ENCODE data around the gene DGKZ. TPM values are rescaled to one million over a fixed set of nuclear protein-coding genes. Genes with fewer than 3 reads are reported as not detected.

DGKZ gene
- total and polyA plus RNA-seq, 2 experiments from 2014 or later = 45.1 to 170 TPM

DNA sequence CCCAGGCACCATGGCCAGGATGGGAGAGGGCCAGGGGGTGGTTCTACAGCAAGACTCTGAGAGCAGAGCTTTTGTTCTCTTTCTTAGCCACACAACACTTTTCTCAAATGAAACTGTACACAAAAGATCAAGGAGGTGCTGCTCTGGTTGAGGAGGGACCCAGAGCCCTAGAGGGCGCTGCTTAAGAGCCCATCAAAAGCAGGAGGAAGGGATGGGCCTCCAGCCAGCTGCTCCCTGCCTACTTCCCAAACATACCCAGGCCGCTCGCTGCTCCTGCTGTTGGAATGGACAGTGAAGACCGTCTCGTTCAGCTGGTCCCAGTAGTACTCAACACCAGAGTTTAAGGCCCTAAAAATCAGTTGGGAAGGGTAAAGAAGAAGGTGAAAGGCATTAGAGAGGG is 62.8 kb downstream of the DGKZ start:
- Histone ChIP-seq H3K27ac (ENCODE audit: low read depth) (peak overlapping the region; percentile 64; the same call in 1 of the 2 replicates), H2AFZ (no peak overlapping the region), H3K4me2 (no peak overlapping the region), H3K9me2 (ENCODE audit: insufficient read depth) (no peaks in the 10 kb centered on the region), H3K4me3 (no peak overlapping the region), H3K27me3 (ENCODE audit: insufficient read depth) (no peaks in the 10 kb centered on the region), H3K36me3 (ENCODE audit: insufficient read depth) (no peaks in the 10 kb centered on the region), H3K79me2 (replicated peaks; ENCODE audit: insufficient read depth) (no peaks in the 10 kb centered on the region), H3F3A (replicated peaks; ENCODE audit: low read depth) (no peaks in the 10 kb centered on the region), H4K20me1 (replicated peaks; ENCODE audit: insufficient read depth) (0 out of 2 replicates have a peak, but pooled peaks cover 3% of the 10 kb centered on the region), H3K4me1 (ENCODE audit: insufficient read depth) (no peaks in the 10 kb centered on the region; the same call in 1 of the 2 replicates)
- Mint-ChIP-seq H3K4me1 (peaks cover 10% of the 10 kb centered on the region; the same call in 1 of the 3 replicates), H3K4me3 (no peak overlapping the region), H3K36me3 (ENCODE audit: low read depth) (peaks cover 37% of the 10 kb centered on the region), H3K27ac (peak overlapping the region; percentile 90), H3K27me3 (ENCODE audit: insufficient read depth, low read depth, poor library complexity) (peaks cover 14% of the 10 kb centered on the region), H3K9me3 (no peaks in the 10 kb centered on the region; the same call in 2 of the 3 replicates)
- ATAC-seq = peak; percentile 97
- DNase-seq (ENCODE audit: low spot score) = peak; percentile 82
- no peak for TF ChIP-seq ZNF114 (CRISPR knock-in tag; IDR thresholded peaks at IDR 0.05)
- TF ChIP-seq, protein P1, sequence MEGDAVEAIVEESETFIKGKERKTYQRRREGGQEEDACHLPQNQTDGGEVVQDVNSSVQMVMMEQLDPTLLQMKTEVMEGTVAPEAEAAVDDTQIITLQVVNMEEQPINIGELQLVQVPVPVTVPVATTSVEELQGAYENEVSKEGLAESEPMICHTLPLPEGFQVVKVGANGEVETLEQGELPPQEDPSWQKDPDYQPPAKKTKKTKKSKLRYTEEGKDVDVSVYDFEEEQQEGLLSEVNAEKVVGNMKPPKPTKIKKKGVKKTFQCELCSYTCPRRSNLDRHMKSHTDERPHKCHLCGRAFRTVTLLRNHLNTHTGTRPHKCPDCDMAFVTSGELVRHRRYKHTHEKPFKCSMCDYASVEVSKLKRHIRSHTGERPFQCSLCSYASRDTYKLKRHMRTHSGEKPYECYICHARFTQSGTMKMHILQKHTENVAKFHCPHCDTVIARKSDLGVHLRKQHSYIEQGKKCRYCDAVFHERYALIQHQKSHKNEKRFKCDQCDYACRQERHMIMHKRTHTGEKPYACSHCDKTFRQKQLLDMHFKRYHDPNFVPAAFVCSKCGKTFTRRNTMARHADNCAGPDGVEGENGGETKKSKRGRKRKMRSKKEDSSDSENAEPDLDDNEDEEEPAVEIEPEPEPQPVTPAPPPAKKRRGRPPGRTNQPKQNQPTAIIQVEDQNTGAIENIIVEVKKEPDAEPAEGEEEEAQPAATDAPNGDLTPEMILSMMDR (conservative IDR thresholded peaks at IDR 0.05; ENCODE audit: low read depth in 2 of 2) = peak; percentile 71 to 85

DNA sequence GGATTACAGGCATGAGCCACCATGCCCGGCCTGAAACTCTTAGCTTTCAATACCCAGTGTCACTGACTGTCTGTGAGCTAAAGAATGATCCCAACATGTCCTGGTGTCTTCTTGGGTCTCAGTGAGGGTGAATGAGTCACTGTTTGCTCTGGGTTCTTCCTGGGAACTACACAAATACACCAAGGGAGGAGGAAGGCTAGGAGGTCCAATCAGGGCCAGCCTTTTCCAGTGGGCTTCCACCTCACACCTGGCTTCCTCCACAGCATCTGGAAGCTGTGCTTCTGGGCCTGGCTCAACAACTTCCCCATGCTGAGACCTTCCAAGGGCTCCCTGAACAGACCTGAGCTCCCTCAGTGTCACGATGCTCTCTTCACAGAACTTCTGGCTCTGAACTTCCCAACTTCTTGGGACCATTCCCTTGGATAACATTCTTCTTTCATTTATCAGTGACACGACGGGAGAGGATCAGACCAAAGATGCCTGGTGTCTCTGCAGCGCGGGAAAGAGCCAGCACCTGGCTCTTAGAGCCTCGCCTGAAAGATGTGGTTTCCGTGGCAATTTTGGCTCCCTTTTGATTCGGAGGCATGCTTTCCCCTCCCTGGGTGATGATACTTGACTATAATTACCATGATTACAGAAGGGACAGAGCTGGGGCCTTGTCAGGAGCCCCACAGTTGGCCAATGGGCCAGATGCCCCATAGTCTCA is 66.7 kb downstream of the DGKZ start:
- Histone ChIP-seq H3K4me1 (ENCODE audit: insufficient read depth) (peaks cover 4% of the 10 kb centered on the region; the same call in 1 of the 2 replicates), H3K36me3 (ENCODE audit: insufficient read depth) (no peaks in the 10 kb centered on the region), H3K4me3 (no peak overlapping the region), H3K79me2 (replicated peaks; ENCODE audit: insufficient read depth) (no peaks in the 10 kb centered on the region), H4K20me1 (replicated peaks; ENCODE audit: insufficient read depth) (no peaks in the 10 kb centered on the region), H3K4me2 (no peak overlapping the region), H3F3A (replicated peaks; ENCODE audit: low read depth) (no peaks in the 10 kb centered on the region), H3K9me2 (ENCODE audit: insufficient read depth) (no peaks in the 10 kb centered on the region), H3K27me3 (ENCODE audit: insufficient read depth) (no peaks in the 10 kb centered on the region), H2AFZ (no peak overlapping the region), H3K27ac (ENCODE audit: low read depth) (no peak overlapping the region)
- H3K27me3 Mint-ChIP-seq (ENCODE audit: insufficient read depth, low read depth, poor library complexity) = peaks cover 12% of the 10 kb centered on the region
- no peak overlapping the region for H3K4me3 Mint-ChIP-seq
- 0 out of 2 replicates have a peak overlapping the region, but pooled peaks have one; percentile 31 for H3K27ac Mint-ChIP-seq
- ATAC-seq (no peak), DNase-seq (ENCODE audit: low spot score) (no peak)
- no peaks in the 10 kb centered on the region; the same call in 2 of the 3 replicates for H3K9me3 Mint-ChIP-seq
- TF ChIP-seq CREB1 (CRISPR knock-in tag; IDR thresholded peaks at IDR 0.05; ENCODE audit: low read depth) (no peak), ZNF114 (CRISPR knock-in tag; IDR thresholded peaks at IDR 0.05) (no peak), JUNB (IDR thresholded peaks at IDR 0.05; ENCODE audit: unreplicated experiment) (no peak), EZH2phosphoT487 (IDR thresholded peaks at IDR 0.05; ENCODE audit: unreplicated experiment) (no peak)
- TF ChIP-seq, protein P2, sequence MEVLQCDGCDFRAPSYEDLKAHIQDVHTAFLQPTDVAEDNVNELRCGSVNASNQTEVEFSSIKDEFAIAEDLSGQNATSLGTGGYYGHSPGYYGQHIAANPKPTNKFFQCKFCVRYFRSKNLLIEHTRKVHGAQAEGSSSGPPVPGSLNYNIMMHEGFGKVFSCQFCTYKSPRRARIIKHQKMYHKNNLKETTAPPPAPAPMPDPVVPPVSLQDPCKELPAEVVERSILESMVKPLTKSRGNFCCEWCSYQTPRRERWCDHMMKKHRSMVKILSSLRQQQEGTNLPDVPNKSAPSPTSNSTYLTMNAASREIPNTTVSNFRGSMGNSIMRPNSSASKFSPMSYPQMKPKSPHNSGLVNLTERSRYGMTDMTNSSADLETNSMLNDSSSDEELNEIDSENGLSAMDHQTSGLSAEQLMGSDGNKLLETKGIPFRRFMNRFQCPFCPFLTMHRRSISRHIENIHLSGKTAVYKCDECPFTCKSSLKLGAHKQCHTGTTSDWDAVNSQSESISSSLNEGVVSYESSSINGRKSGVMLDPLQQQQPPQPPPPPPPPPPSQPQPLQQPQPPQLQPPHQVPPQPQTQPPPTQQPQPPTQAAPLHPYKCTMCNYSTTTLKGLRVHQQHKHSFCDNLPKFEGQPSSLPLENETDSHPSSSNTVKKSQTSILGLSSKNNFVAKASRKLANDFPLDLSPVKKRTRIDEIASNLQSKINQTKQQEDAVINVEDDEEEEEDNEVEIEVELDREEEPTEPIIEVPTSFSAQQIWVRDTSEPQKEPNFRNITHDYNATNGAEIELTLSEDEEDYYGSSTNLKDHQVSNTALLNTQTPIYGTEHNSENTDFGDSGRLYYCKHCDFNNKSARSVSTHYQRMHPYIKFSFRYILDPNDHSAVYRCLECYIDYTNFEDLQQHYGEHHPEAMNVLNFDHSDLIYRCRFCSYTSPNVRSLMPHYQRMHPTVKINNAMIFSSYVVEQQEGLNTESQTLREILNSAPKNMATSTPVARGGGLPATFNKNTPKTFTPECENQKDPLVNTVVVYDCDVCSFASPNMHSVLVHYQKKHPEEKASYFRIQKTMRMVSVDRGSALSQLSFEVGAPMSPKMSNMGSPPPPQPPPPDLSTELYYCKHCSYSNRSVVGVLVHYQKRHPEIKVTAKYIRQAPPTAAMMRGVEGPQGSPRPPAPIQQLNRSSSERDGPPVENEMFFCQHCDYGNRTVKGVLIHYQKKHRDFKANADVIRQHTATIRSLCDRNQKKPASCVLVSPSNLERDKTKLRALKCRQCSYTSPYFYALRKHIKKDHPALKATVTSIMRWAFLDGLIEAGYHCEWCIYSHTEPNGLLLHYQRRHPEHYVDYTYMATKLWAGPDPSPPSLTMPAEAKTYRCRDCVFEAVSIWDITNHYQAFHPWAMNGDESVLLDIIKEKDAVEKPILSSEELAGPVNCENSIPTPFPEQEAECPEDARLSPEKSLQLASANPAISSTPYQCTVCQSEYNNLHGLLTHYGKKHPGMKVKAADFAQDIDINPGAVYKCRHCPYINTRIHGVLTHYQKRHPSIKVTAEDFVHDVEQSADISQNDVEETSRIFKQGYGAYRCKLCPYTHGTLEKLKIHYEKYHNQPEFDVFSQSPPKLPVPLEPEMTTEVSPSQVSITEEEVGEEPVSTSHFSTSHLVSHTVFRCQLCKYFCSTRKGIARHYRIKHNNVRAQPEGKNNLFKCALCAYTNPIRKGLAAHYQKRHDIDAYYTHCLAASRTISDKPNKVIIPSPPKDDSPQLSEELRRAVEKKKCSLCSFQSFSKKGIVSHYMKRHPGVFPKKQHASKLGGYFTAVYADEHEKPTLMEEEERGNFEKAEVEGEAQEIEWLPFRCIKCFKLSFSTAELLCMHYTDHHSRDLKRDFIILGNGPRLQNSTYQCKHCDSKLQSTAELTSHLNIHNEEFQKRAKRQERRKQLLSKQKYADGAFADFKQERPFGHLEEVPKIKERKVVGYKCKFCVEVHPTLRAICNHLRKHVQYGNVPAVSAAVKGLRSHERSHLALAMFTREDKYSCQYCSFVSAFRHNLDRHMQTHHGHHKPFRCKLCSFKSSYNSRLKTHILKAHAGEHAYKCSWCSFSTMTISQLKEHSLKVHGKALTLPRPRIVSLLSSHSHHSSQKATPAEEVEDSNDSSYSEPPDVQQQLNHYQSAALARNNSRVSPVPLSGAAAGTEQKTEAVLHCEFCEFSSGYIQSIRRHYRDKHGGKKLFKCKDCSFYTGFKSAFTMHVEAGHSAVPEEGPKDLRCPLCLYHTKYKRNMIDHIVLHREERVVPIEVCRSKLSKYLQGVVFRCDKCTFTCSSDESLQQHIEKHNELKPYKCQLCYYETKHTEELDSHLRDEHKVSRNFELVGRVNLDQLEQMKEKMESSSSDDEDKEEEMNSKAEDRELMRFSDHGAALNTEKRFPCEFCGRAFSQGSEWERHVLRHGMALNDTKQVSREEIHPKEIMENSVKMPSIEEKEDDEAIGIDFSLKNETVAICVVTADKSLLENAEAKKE (CRISPR knock-in tag; IDR thresholded peaks at IDR 0.05) = no peak
- TF ChIP-seq, protein P3, sequence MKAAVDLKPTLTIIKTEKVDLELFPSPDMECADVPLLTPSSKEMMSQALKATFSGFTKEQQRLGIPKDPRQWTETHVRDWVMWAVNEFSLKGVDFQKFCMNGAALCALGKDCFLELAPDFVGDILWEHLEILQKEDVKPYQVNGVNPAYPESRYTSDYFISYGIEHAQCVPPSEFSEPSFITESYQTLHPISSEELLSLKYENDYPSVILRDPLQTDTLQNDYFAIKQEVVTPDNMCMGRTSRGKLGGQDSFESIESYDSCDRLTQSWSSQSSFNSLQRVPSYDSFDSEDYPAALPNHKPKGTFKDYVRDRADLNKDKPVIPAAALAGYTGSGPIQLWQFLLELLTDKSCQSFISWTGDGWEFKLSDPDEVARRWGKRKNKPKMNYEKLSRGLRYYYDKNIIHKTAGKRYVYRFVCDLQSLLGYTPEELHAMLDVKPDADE (IDR thresholded peaks at IDR 0.05) = no peak
- TF ChIP-seq, protein P1 (conservative IDR thresholded peaks at IDR 0.05; ENCODE audit: low read depth in 2 of 2) = no peak
- peaks cover 26% of the 10 kb centered on the region for H3K36me3 Mint-ChIP-seq (ENCODE audit: low read depth)
- H3K4me1 Mint-ChIP-seq = peaks cover 21% of the 10 kb centered on the region; the same call in 2 of the 3 replicates

Measured in GM23338 (cell line).